SK-N-SH treated with all-trans-retinoic acid at 6 μM for 48 hours (cell line): ENCODE measurements around the gene NPFFR1.

Source experiments
- ARNTL ChIP-seq: fragments of 450-650 bp; formaldehyde crosslinking; IDR thresholded peaks from 2 replicates; pipeline ENCODE4 v1.5.0; 2020; ENCODE audit warnings: low read depth, mild to moderate bottlenecking, moderate library complexity, borderline replicate concordance
- ISL1 ChIP-seq: fragments of 250-450 bp; sonication (Bioruptor Pico); IDR thresholded peaks from 2 replicates; pipeline ENCODE4 v2.1.2; 2022; ENCODE audit warnings: mild to moderate bottlenecking, moderate library complexity
- PATZ1 ChIP-seq: fragments of 250-450 bp; sonication (Bioruptor Pico); IDR thresholded peaks from 2 replicates; pipeline ENCODE4 v1.8.0; 2020; ENCODE audit warnings: mild to moderate bottlenecking, moderate library complexity, borderline replicate concordance
- POU6F1 ChIP-seq: fragments of 250-450 bp; sonication (Bioruptor Pico); IDR thresholded peaks from 2 replicates; pipeline ENCODE4 v1.8.0; 2021; ENCODE audit warnings: low read depth, mild to moderate bottlenecking, moderate library complexity, borderline replicate concordance
- PPARA ChIP-seq: fragments of 250-450 bp; sonication (Bioruptor Pico); IDR thresholded peaks from 2 replicates; pipeline ENCODE4 v1.5.0; 2020; ENCODE audit warnings: mild to moderate bottlenecking, borderline replicate concordance
- RARB ChIP-seq: fragments of 250-450 bp; sonication (Bioruptor Pico); IDR thresholded peaks from 2 replicates; pipeline ENCODE4 v1.8.0; 2021; ENCODE audit warnings: mild to moderate bottlenecking, moderate library complexity
- ZC3H10 ChIP-seq: fragments of 250-450 bp; sonication (Bioruptor Pico); IDR thresholded peaks from 2 replicates; pipeline ENCODE4 v1.5.1; 2021; ENCODE audit warnings: mild to moderate bottlenecking, moderate library complexity
- ZFP3 ChIP-seq: fragments of 250-450 bp; sonication (Bioruptor Pico); IDR thresholded peaks from 2 replicates; pipeline ENCODE4 v1.5.0; 2020; ENCODE audit warnings: mild to moderate bottlenecking, moderate library complexity
- ZFP30 ChIP-seq: fragments of 450-650 bp; formaldehyde crosslinking; IDR thresholded peaks from 2 replicates; pipeline ENCODE4 v1.5.0; 2022; ENCODE audit warnings: mild to moderate bottlenecking, moderate library complexity
- TF ChIP-seq, protein P1 (sequence below): fragments of 250-450 bp; sonication (Bioruptor Pico); IDR thresholded peaks from 2 replicates; pipeline ENCODE4 v1.5.1; 2020; ENCODE audit warnings: low read depth, mild to moderate bottlenecking, moderate library complexity

- TF ChIP-seq PATZ1 (CRISPR knock-in tag) = no peak
- no peak for TF ChIP-seq ZC3H10 (CRISPR knock-in tag)
- no peak for TF ChIP-seq ISL1 (CRISPR knock-in tag)
- no peak for TF ChIP-seq RARB (CRISPR knock-in tag)
- TF ChIP-seq, protein P1, sequence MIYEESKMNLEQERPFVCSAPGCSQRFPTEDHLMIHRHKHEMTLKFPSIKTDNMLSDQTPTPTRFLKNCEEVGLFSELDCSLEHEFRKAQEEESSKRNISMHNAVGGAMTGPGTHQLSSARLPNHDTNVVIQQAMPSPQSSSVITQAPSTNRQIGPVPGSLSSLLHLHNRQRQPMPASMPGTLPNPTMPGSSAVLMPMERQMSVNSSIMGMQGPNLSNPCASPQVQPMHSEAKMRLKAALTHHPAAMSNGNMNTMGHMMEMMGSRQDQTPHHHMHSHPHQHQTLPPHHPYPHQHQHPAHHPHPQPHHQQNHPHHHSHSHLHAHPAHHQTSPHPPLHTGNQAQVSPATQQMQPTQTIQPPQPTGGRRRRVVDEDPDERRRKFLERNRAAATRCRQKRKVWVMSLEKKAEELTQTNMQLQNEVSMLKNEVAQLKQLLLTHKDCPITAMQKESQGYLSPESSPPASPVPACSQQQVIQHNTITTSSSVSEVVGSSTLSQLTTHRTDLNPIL (CRISPR knock-in tag) = no peak
- no peak for TF ChIP-seq PPARA (CRISPR knock-in tag)
- no peak for TF ChIP-seq ZFP3
- no peak for TF ChIP-seq ZFP30 (CRISPR knock-in tag)
- TF ChIP-seq POU6F1 = no peak
- no peak for TF ChIP-seq ARNTL (CRISPR knock-in tag)
Observed at GRCh38 chr10:70298393-70298792, 14.6 kb upstream of the NPFFR1 start.
